LNCAP (cell line): ENCODE measurements around the gene RAN.

Experiments
- CTCF ChIP-seq: fragments of 450-650 bp; IDR thresholded peaks from 2 replicates; pipeline ENCODE4 v1.5.1; 2017; ENCODE audit warnings: mild to moderate bottlenecking

RAN gene

GRCh38 chr12:130920723-130921381, 49.0 kb downstream of the RAN start:
- TF ChIP-seq CTCF = no peak

GRCh38 chr12:130922511-130922953, 50.7 kb downstream of the RAN start:
- TF ChIP-seq CTCF = no peak

- no peak for TF ChIP-seq CTCF
Measured at GRCh38 chr12:130924966-130925665, 53.2 kb downstream of the RAN start.

GRCh38 chr12:130925666-130926015, 53.8 kb downstream of the RAN start:
- TF ChIP-seq CTCF = no peak
